Sigmoid colon (tissue), 4 donors: Measurements from ENCODE around the gene KRT72.

Source experiments
- EP300 ChIP-seq, 4 donors: sonication (generic); formaldehyde crosslinking; IDR thresholded peaks; one replicate each; pipeline ENCODE4 v1.6.1; 2017; ENCODE audit warnings: antibody characterized with exemption in 4 of 4
- POLR2A ChIP-seq, 2 donors: fragments of 450-650 bp; IDR thresholded peaks; one replicate each; pipeline ENCODE4 v1.6.1; 2016; ENCODE audit warnings: antibody characterized with exemption in 2 of 2, mild to moderate bottlenecking in 2 of 2, moderate library complexity in 2 of 2
- POLR2AphosphoS5 ChIP-seq, 4 donors: sonication (generic); formaldehyde crosslinking; IDR thresholded peaks; one replicate each; pipeline ENCODE4 v1.6.1; 2017; ENCODE audit warnings: antibody characterized with exemption in 4 of 4
- TF ChIP-seq, protein P1 (sequence below), 4 experiments: fragments of 450-650 bp in 3 of 4; fragments of 200-600 bp in 1 of 4; IDR thresholded peaks; one replicate each; pipeline ENCODE4 v1.5.1; 2016 to 2019; ENCODE audit warnings: antibody characterized with exemption in 4 of 4, mild to moderate bottlenecking in 3 of 4, moderate library complexity in 2 of 4

DNA sequence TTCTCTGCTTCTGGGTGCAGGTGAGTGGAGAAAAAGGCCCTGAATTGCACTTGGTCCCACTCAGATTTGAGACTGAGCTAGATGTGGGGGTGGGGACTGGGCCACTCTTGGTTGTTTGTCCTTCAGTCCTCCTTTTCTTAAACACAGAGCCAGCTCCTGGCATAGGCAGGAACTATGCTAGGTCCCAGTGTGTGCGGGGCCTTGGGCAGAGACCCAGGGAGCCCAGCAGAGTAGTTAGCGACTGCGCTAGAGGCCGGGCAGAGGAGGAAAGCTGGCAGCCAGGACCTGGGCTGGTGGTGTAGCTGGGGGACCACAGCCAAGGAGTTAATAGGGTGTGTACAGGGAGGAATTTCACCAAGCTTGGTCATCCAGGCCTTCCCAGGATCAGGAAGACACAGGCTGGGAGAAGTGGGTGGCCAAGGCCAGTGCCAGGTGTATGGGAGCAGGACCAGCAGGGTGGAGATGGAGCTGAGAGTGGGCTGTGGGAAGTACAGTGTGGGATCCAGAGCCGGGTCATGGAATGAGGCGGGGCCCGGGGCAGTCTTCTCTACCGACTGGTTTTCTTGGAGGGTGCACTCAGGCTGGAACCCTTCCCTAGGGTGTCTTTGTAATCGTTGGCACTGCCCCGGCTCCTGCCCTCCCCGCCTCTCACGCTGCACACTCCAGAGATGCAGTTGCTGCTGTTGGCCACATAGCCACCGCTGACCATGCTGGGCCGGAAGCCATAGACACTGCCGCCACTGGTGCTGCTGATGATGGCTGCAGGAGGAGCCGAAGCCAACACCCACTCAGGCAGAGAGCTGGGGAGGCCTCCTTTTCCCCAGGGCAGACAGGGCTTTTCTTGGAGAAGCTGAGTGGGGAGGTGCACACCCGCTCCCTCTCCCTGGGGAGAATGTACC, 57.0 kb downstream of the KRT72 start:
- TF ChIP-seq POLR2AphosphoS5 (IDR thresholded peaks at IDR 0.05) (no peak), EP300 (IDR thresholded peaks at IDR 0.05) (no peak), POLR2A (IDR thresholded peaks at IDR 0.05) (no peak)
- TF ChIP-seq, protein P1, sequence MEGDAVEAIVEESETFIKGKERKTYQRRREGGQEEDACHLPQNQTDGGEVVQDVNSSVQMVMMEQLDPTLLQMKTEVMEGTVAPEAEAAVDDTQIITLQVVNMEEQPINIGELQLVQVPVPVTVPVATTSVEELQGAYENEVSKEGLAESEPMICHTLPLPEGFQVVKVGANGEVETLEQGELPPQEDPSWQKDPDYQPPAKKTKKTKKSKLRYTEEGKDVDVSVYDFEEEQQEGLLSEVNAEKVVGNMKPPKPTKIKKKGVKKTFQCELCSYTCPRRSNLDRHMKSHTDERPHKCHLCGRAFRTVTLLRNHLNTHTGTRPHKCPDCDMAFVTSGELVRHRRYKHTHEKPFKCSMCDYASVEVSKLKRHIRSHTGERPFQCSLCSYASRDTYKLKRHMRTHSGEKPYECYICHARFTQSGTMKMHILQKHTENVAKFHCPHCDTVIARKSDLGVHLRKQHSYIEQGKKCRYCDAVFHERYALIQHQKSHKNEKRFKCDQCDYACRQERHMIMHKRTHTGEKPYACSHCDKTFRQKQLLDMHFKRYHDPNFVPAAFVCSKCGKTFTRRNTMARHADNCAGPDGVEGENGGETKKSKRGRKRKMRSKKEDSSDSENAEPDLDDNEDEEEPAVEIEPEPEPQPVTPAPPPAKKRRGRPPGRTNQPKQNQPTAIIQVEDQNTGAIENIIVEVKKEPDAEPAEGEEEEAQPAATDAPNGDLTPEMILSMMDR (IDR thresholded peaks at IDR 0.05), result no peak
